Measurements from ENCODE around the gene WNT3.

- TF ChIP-seq CTCF (IDR thresholded peaks at IDR 0.05; ENCODE audit: poor library complexity): no peak
- no peak for TF ChIP-seq EZH2 (IDR thresholded peaks at IDR 0.05; ENCODE audit: borderline replicate concordance)
- no peak for TF ChIP-seq EZH2phosphoT487 (IDR thresholded peaks at IDR 0.05; ENCODE audit: low read depth, severe bottlenecking, unreplicated experiment)
Measured at GRCh38 chr17:46815474-46816353, 2.8 kb downstream of the WNT3 start.

Measured in hepatocyte (in vitro differentiated cells).